Activated CD4-positive, alpha-beta T cell treated with anti-CD3 and anti-CD28 coated beads, Interleukin-2, Interleukin-6, amounts not matched to agents 100 ng/mL and 50 ng/mL, durations not matched to agents 16 hours and 8 hours (primary cell): ENCODE results near the gene PLSCR5.

ENCODE experiments used
- DNase-seq: peaks from one replicate; pipeline ENCODE4 v3.0.0-alpha.2; 2020

Gene PLSCR5

GRCh38 chr3:146543461-146544001, 61.6 kb downstream of the PLSCR5 start:
- DNase-seq: no peak

- DNase-seq: no peak
These were observed 62.2 kb downstream of the PLSCR5 start for GRCh38 chr3:146542978-146543377.

- peak; percentile 19 for DNase-seq
These were observed 63.0 kb downstream of the PLSCR5 start for GRCh38 chr3:146542179-146542578.

- DNase-seq: no peak
These were observed 64.2 kb downstream of the PLSCR5 start for GRCh38 chr3:146540978-146541377.

- DNase-seq: peak; percentile 22
These were observed 64.9 kb downstream of the PLSCR5 start for GRCh38 chr3:146540236-146540635.

- DNase-seq: no peak
These were observed 65.8 kb downstream of the PLSCR5 start for GRCh38 chr3:146539315-146539714.

- DNase-seq: no peak
These were observed 67.5 kb downstream of the PLSCR5 start for GRCh38 chr3:146537603-146538002.

- DNase-seq: no peak
These were observed 68.5 kb downstream of the PLSCR5 start for GRCh38 chr3:146536681-146537080.
